ENCODE results near the gene MARVELD1. TPM values are rescaled to one million over a fixed set of nuclear protein-coding genes. Genes with fewer than 3 reads are reported as not detected.

Gene MARVELD1
- total RNA-seq, 1 donor = 64.3 TPM

DNA sequence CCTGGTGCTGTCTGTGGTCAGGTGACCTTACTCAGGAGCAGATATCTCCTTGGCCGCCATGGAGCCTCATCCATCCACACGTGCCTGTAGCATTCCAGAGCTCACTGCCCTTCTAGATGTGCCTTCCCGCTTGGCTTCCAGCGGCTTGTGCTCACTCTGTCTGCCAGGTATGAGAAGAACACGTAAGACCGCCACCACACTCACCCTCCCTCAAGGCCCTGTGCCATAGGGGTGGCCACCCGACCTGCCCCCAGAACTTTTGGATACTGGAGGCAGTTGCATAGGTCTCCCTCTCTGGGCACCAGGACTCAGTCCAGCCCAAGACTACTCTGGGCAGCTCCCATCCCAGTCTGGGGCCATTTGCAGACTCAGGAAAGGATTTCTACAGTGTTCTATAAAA, 4.1 kb downstream of the MARVELD1 start:
- DNase-seq (ENCODE audit: low read depth) = no peak
- TF ChIP-seq, protein P1, sequence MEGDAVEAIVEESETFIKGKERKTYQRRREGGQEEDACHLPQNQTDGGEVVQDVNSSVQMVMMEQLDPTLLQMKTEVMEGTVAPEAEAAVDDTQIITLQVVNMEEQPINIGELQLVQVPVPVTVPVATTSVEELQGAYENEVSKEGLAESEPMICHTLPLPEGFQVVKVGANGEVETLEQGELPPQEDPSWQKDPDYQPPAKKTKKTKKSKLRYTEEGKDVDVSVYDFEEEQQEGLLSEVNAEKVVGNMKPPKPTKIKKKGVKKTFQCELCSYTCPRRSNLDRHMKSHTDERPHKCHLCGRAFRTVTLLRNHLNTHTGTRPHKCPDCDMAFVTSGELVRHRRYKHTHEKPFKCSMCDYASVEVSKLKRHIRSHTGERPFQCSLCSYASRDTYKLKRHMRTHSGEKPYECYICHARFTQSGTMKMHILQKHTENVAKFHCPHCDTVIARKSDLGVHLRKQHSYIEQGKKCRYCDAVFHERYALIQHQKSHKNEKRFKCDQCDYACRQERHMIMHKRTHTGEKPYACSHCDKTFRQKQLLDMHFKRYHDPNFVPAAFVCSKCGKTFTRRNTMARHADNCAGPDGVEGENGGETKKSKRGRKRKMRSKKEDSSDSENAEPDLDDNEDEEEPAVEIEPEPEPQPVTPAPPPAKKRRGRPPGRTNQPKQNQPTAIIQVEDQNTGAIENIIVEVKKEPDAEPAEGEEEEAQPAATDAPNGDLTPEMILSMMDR (IDR thresholded peaks at IDR 0.05; ENCODE audit: insufficient read depth, low read length) = no peak
- no peak overlapping the region for H3K4me3 ChIP-seq (ENCODE audit: low read depth, low read length)

DNA sequence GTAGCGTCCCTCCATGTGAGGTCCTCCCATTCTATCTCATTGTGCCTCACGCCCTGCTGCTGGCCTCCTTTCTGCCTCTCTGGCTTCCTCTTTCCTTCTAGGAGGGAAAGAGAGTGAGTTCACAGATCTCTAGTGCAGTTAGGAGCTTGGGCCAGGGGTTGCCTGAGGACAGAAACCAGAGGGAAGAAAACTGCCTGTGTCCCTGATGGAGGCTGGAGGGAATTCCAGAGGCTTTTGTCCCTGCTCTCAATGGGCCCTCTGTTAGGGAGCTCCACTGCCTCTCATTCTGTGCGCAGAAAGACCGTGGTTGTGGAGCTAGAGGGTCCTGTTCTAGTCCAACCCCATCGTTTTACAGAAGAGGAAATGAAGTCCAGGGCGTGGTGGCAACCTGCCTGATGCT, 4.6 kb downstream of the MARVELD1 start:
- no peak for DNase-seq (ENCODE audit: low read depth)
- TF ChIP-seq, protein P1 (IDR thresholded peaks at IDR 0.05; ENCODE audit: insufficient read depth, low read length) = no peak
- peak overlapping the region; percentile 25 for H3K4me3 ChIP-seq (ENCODE audit: low read depth, low read length)

DNA sequence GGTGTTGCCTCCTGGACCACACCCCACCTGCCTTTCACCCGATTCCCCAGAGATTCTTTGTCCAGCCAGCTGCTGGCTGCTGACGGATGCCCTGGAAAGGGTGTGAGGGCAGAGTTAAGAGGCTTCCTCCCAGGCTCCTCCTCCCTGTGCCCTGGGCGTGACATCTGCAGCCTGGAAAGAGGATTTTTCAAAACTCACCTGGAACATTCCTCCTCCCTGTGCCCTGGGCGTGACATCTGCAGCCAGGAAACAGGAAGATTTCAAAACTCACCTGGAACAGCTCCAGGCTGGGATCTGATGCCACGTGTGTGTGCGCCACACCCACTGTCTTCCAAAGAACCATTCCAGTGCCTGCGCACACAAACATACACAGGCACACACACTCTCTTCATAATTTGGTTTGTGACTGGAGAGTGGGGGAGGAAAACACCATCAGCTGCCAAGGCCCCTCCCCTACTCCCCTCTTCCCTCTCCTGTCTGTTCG, 5.2 kb downstream of the MARVELD1 start:
- TF ChIP-seq, protein P1 (IDR thresholded peaks at IDR 0.05; ENCODE audit: insufficient read depth, low read length) = no peak
- peak overlapping the region; percentile 25 for H3K4me3 ChIP-seq (ENCODE audit: low read depth, low read length)
- peak; percentile 72 for DNase-seq (ENCODE audit: low read depth)

DNA sequence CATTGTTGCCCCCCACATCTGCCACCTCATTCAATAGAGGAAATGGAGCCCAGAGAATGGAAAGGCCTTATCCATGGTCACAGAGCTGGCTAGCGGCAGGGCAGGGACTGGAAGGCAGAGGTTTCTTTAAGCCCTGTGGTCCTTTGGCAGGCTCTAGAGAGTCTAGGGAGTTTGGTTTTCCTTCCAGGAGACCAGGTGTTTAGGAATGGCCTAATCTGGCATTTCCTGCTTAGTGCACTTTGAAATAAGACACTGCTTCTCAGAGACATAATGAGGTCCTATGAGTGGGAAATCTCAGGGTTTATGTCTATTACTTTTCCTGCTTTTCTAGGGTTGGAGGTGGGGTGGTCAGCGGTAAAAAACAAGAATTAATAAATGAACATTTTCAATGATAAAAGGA, 6.1 kb downstream of the MARVELD1 start:
- H3K4me3 ChIP-seq (ENCODE audit: low read depth, low read length) = no peak overlapping the region
- no peak for DNase-seq (ENCODE audit: low read depth)
- TF ChIP-seq, protein P1 (IDR thresholded peaks at IDR 0.05; ENCODE audit: insufficient read depth, low read length) = no peak

DNA sequence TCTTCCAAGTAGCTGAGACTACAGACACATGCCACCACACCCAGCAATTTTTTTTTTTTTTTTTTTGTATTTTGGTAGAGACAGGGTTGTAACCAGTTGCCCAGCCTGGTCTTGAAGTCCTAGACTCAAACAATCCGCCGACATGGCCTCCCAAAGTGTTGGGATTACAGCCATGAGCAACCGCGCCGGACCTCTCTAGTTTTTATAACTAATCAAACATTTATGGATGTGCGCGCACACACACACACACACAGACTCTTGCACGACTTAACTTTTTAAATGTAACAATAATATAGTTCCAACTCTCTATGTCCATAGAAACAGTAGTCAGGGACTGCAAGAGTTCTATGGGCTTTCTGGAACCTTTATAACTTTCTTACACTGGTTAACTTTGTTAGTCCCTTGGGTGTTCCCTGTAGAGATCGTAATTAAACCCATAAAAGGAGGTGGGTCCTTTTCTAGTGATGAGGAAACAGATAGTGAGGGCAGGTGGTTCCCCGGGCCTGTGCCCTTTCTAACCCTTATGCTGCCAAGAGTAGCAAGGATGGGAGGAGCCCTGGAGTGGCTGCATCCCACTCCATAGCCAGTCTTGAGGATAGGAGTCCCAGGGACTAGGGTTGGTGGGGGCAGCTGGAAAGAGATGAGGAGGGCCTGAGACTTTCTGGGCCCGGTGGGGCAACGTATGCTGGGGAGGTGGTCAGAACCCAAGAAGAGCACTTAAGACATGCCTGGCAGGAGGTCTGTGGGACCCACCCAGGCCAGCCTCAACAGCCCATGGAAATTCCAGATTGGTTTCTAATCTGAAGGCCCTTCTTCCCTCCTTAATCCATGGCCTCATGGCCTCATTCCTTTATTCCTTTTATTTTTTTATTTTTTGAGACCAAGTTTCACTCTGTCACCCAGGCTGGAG, 8.6 kb downstream of the MARVELD1 start:
- DNase-seq (ENCODE audit: low read depth) = no peak
- TF ChIP-seq, protein P1 (IDR thresholded peaks at IDR 0.05; ENCODE audit: insufficient read depth, low read length) = no peak
- no peak overlapping the region for H3K4me3 ChIP-seq (ENCODE audit: low read depth, low read length)

DNA sequence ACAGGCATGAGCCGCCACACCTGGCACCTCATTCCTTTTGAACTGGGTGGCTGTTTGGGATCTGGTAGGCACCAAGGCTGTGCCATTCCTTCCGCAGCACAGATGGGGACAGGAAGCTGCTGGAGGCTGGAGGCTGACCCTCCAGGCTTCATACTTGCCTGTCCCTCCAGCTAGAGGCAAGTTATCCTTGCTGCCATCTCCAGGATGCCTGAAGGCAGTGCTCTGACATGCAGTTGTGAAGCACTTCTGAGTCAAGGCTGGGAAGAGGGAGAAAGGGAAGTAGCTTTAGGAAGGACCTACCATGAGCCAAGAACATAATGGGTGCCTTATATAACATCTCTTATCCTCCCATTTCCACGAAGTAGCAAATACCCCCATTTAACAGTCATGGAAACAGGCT, 9.5 kb downstream of the MARVELD1 start:
- DNase-seq (ENCODE audit: low read depth) = no peak
- H3K4me3 ChIP-seq (ENCODE audit: low read depth, low read length) = no peak overlapping the region
- TF ChIP-seq, protein P1 (IDR thresholded peaks at IDR 0.05; ENCODE audit: insufficient read depth, low read length) = no peak
